Esophagus muscularis mucosa (tissue), 3 donors: ENCODE data around the gene MRPL19.

ENCODE experiments used
- CTCF ChIP-seq, 3 experiments: fragments of 200-600 bp in 2 of 3; fragments of 450-650 bp in 1 of 3; sonication (generic) in 2 of 3; IDR thresholded peaks; one replicate each; pipeline ENCODE4 v1.5.1; 2017 to 2019; ENCODE audit warnings: antibody characterized with exemption in 3 of 3, mild to moderate bottlenecking in 2 of 3, moderate library complexity in 1 of 3
- EP300 ChIP-seq: sonication (generic); formaldehyde crosslinking; IDR thresholded peaks from one replicate; pipeline ENCODE4 v1.6.1; 2017; ENCODE audit warnings: antibody characterized with exemption

GRCh38 chr2:75607988-75608683 is 38.4 kb upstream of the MRPL19 start:
- TF ChIP-seq EP300 (no peak), CTCF (IDR thresholded peaks at IDR 0.05) (no peak)
